ELF-1 (cell line): ENCODE results near the gene ETS1.

ENCODE experiments used
- DNase-seq: peaks from one replicate; pipeline ENCODE4 v3.0.0-alpha.2; 2016; ENCODE audit warnings: low read depth, low spot score

Gene ETS1

GRCh38 chr11:128501632-128502549 is 85.5 kb downstream of the ETS1 start:
- no peak for DNase-seq

GRCh38 chr11:128501008-128501407 is 86.3 kb downstream of the ETS1 start:
- DNase-seq: no peak

- no peak for DNase-seq
Observed at GRCh38 chr11:128500493-128500892, 86.9 kb downstream of the ETS1 start.

GRCh38 chr11:128499613-128500253 is 87.6 kb downstream of the ETS1 start:
- no peak for DNase-seq

GRCh38 chr11:128498721-128499245 is 88.6 kb downstream of the ETS1 start:
- no peak for DNase-seq

- no peak for DNase-seq
Observed at GRCh38 chr11:128497776-128498095, 89.6 kb downstream of the ETS1 start.

GRCh38 chr11:128497061-128497775 is 90.1 kb downstream of the ETS1 start:
- peak; percentile 62 for DNase-seq

GRCh38 chr11:128496692-128497060 is 90.7 kb downstream of the ETS1 start:
- no peak for DNase-seq

- DNase-seq: no peak
Observed at GRCh38 chr11:128496249-128496648, 91.1 kb downstream of the ETS1 start.

GRCh38 chr11:128494418-128495332 is 92.7 kb downstream of the ETS1 start:
- DNase-seq: no peak

GRCh38 chr11:128493570-128493965 is 93.8 kb downstream of the ETS1 start:
- DNase-seq: no peak

GRCh38 chr11:128492903-128493569 is 94.3 kb downstream of the ETS1 start:
- no peak for DNase-seq

- no peak for DNase-seq
Observed at GRCh38 chr11:128492461-128492860, 94.9 kb downstream of the ETS1 start.

GRCh38 chr11:128491195-128491936 is 96.0 kb downstream of the ETS1 start:
- DNase-seq: no peak

GRCh38 chr11:128490092-128490491 is 97.3 kb downstream of the ETS1 start:
- DNase-seq: no peak

- DNase-seq: no peak
Observed at GRCh38 chr11:128488471-128488870, 98.9 kb downstream of the ETS1 start.

GRCh38 chr11:128487978-128488377 is 99.4 kb downstream of the ETS1 start:
- no peak for DNase-seq

- no peak for DNase-seq
Observed at GRCh38 chr11:128484172-128484571, 103.2 kb downstream of the ETS1 start.

GRCh38 chr11:128483211-128483788 is 104.1 kb downstream of the ETS1 start:
- no peak for DNase-seq
